Measurements from ENCODE around the gene KRT82. TPM values are rescaled to one million over a fixed set of nuclear protein-coding genes. Genes with fewer than 3 reads are reported as not detected.

KRT82 gene
- polyA plus RNA-seq, 2 of the 4 experiments (the other 2 are of a cell fraction): not detected

- no peak for TF ChIP-seq FOXS1 (CRISPR knock-in tag; IDR thresholded peaks at IDR 0.05)
- TF ChIP-seq ATOH8 (CRISPR knock-in tag; IDR thresholded peaks at IDR 0.05; ENCODE audit: low read depth): no peak
- no peak for TF ChIP-seq RFX5 (IDR thresholded peaks at IDR 0.05)
- TF ChIP-seq REST (IDR thresholded peaks at IDR 0.05): no peak
- no peak for TF ChIP-seq POLR2AphosphoS2 (conservative IDR thresholded peaks at IDR 0.05; ENCODE audit: low read length)
- TF ChIP-seq ZSCAN20 (CRISPR knock-in tag; IDR thresholded peaks at IDR 0.05): no peak
- TF ChIP-seq EP300 (IDR thresholded peaks at IDR 0.05): no peak
- TF ChIP-seq CTCF (IDR thresholded peaks at IDR 0.05): no peak
- no peak for TF ChIP-seq JUNB (IDR thresholded peaks at IDR 0.05)
- TF ChIP-seq NPAS2 (CRISPR knock-in tag; IDR thresholded peaks at IDR 0.05; ENCODE audit: borderline replicate concordance): no peak
- ATAC-seq: no peak
- Histone ChIP-seq H3K4me3 (no peak overlapping the region), H3K27ac (peak overlapping the region in 1 of 2 experiments; percentile 79; a peak in 2 of 6 replicates), H3K4me1 (peaks cover 28% of the 10 kb centered on the region), H3K4me2 (no peak overlapping the region), H3K9me3 (no peaks in the 10 kb centered on the region)
- ChIA-PET CTCF (interaction anchor here (1.1 to 1.2 kb wide), 2 partner anchors 26 to 318 kb away, joined by 3 to 4 read pairs; no protein-coding TSS in a partner anchor), POLR2A (no interaction called here)
- FAIRE-seq: no peak
- no peak for DNase-seq (ENCODE audit: low read depth in 1 of 2, low spot score in 1 of 2)
- 75% methylated on average over 8 of the region's 8 CpGs for WGBS (ENCODE audit: missing lambda C conversion rate)
Observed at GRCh38 chr12:52438305-52439301, 32.5 kb upstream of the KRT82 start.

GRCh38 chr12:52437508-52437907 is 31.4 kb upstream of the KRT82 start:
- H3K9me3 ChIP-seq: no peaks in the 10 kb centered on the region
- 0 out of 6 replicates have a peak overlapping the region, but pooled peaks of 1 of the 2 experiments have one; percentile 24 for H3K27ac ChIP-seq
- H3K4me2 ChIP-seq: no peak overlapping the region
- ATAC-seq: no peak
- H3K4me3 ChIP-seq: no peak overlapping the region
- peaks cover 18% of the 10 kb centered on the region for H3K4me1 ChIP-seq
- POLR2A ChIA-PET: no interaction called here
- DNase-seq (ENCODE audit: low read depth in 1 of 2, low spot score in 1 of 2): no peak
- CTCF ChIA-PET: interaction anchor here (0.5 to 1.4 kb wide), 3 partner anchors 28 to 379 kb away, joined by 3 to 4 read pairs (median 3); no protein-coding TSS in a partner anchor
- FAIRE-seq: no peak
- TF ChIP-seq TFCP2L1 (CRISPR knock-in tag; IDR thresholded peaks at IDR 0.05): no peak
- no peak for TF ChIP-seq PBX3 (IDR thresholded peaks at IDR 0.05)
- no peak for TF ChIP-seq REST (IDR thresholded peaks at IDR 0.05)
- TF ChIP-seq EHF (CRISPR knock-in tag; IDR thresholded peaks at IDR 0.05): no peak
- no peak for TF ChIP-seq CHD2 (IDR thresholded peaks at IDR 0.05; ENCODE audit: low read length, partially characterized antibody)
- TF ChIP-seq RARB (CRISPR knock-in tag; IDR thresholded peaks at IDR 0.05): no peak
- 71% methylated on average over 9 of the region's 9 CpGs for WGBS (ENCODE audit: missing lambda C conversion rate)
